Ishikawa (cell line): ENCODE data around the gene KDM4B.

Experiments used
- EGR1 ChIP-seq: IDR thresholded peaks from 2 replicates; pipeline ENCODE4 v1.6.1; 2012
- EP300 ChIP-seq: IDR thresholded peaks from 2 replicates; pipeline ENCODE4 v1.6.1; 2012; ENCODE audit warnings: borderline replicate concordance
- FOXM1 ChIP-seq: IDR thresholded peaks from 2 replicates; pipeline ENCODE4 v1.6.1; 2012; ENCODE audit warnings: low read depth, borderline replicate concordance
- RAD21 ChIP-seq: IDR thresholded peaks from 2 replicates; pipeline ENCODE4 v1.6.1; 2012; ENCODE audit warnings: low read depth
- TAF1 ChIP-seq: IDR thresholded peaks from 2 replicates; pipeline ENCODE4 v1.6.1; 2012; ENCODE audit warnings: low read depth, mild to moderate bottlenecking

DNA sequence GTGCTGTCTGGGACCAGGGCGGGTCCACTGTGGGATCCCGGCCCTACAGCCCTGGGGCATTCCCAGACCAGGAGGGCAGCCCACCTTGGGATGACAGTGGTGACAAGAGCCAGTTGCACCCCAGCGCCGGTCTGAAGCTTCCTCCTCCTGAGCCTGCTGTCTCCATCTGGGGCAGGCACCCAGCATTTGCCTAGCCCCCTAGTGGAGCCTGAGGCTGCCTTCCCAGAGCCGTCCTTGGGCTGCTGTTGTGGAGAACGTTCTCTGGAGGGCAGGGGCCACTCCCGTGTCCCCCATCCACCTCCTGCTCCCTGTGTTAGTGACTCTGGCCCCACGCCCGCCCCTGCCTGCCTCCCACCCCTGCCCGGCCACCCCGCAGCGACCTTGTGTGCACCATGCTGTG, 148.5 kb downstream of the KDM4B start:
- TF ChIP-seq FOXM1 = no peak
- no peak for TF ChIP-seq EGR1
- TF ChIP-seq RAD21 = no peak
- TF ChIP-seq TAF1 = no peak
- TF ChIP-seq EP300 = no peak
